Gastrocnemius medialis (tissue), 4 donors: ENCODE measurements around the gene GRM8. TPM values are rescaled to one million over a fixed set of nuclear protein-coding genes. Genes with fewer than 3 reads are reported as not detected.

Experiments used
- ATAC-seq, 2 donors: fragments of 150-250 bp; one replicate each; pipeline ENCODE4 v1.9.1; 2016
- DNase-seq, 2 donors: peaks; one replicate each; pipeline ENCODE4 v3.0.0-alpha.2; 2019
- H3K27ac ChIP-seq, 4 donors: fragments of 200-600 bp; sonication (generic); 1 replicate in 1 of 4; 2 replicates in 3 of 4; pipeline ENCODE4 v1.5.1; 2016 to 2018; ENCODE audit warnings: mild to moderate bottlenecking in 2 of 4, moderate library complexity in 1 of 4
- H3K27me3 ChIP-seq, 3 donors: fragments of 200-600 bp; sonication (generic) in 2 of 3; 1 replicate in 1 of 3; 2 replicates in 2 of 3; pipeline versions ENCODE4 v1.5.1 to v1.6.0; 2016 to 2019; ENCODE audit warnings: mild to moderate bottlenecking in 1 of 3, moderate library complexity in 1 of 3
- H3K36me3 ChIP-seq, 2 donors: fragments of 200-600 bp; sonication (generic) in 1 of 2; one replicate each; pipeline ENCODE4 v1.5.1; 2017 to 2018
- H3K4me1 ChIP-seq, 2 donors: fragments of 200-600 bp; sonication (generic) in 1 of 2; one replicate each; pipeline ENCODE4 v1.5.1; 2016 to 2017; ENCODE audit warnings: mild to moderate bottlenecking in 2 of 2
- H3K4me3 ChIP-seq, 4 donors: fragments of 200-600 bp; sonication (generic) in 3 of 4; 1 replicate in 1 of 4; 2 replicates in 3 of 4; pipeline ENCODE4 v1.5.1; 2016 to 2019; ENCODE audit warnings: mild to moderate bottlenecking in 2 of 4
- H3K9me3 ChIP-seq, 3 donors: fragments of 200-600 bp; sonication (generic) in 2 of 3; 1 replicate in 1 of 3; 2 replicates in 2 of 3; pipeline ENCODE4 v1.5.1; 2016 to 2019
- POLR2A ChIP-seq, 2 donors: fragments of 450-650 bp; IDR thresholded peaks; one replicate each; pipeline ENCODE4 v1.6.1; 2017; ENCODE audit warnings: antibody characterized with exemption in 2 of 2, mild to moderate bottlenecking in 2 of 2, moderate library complexity in 2 of 2
- in situ Hi-C, 4 donors: fragments of 200-750 bp; cut with MboI; loops; one replicate each; pipeline versions ENCODE4 v1.15.0 to v1.8.0; 2017; ENCODE audit warnings: low sequenced_read_pairs in 4 of 4
- intact Hi-C: fragments of 100-400 bp; cut with DNase I; formaldehyde crosslinking; loops from one replicate; pipeline ENCODE4 v1.15.1; 2023; ENCODE audit warnings: low total_unique reads
- total RNA-seq, 4 donors: library from RNA; depleted of rRNA; stranded (reverse); fragments of >200 nt; gene quantifications; one replicate each; pipeline versions ENCODE4 v1.1.0 to v1.2.3, GENCODE V29; 2016
- TF ChIP-seq, protein P1 (sequence below), 5 experiments: fragments of 450-650 bp in 3 of 5; fragments of 200-600 bp in 2 of 5; sonication (generic) in 2 of 5; IDR thresholded peaks in 4 of 5; conservative IDR thresholded peaks in 1 of 5; 1 replicate in 4 of 5; 2 replicates in 1 of 5; pipeline ENCODE4 v1.5.1; 2016 to 2019; ENCODE audit warnings: antibody characterized with exemption in 5 of 5, mild to moderate bottlenecking in 3 of 5, moderate library complexity in 3 of 5

Gene GRM8
- total RNA-seq, 4 donors from 2014 or later, result not detected

DNA sequence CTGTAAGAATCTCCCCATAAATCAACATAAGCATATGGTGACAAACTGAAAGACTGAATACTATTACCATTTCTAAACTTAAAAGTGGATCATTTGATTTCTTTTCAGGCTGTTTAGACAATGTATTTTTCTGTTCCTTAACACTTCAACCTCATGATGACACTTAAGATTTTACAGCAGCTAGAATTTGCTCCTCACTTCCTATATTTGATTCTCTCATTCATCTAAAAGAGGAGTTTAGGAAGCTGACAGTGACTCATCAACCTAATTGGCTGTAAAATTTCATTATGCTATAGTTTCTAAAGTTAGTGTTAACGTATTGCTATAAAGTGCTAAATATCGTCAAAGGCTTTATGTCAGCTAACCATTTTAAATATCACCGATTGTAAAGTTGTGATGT lies 478.7 kb downstream of the GRM8 start:
- no peaks in the 10 kb centered on the region for H3K9me3 ChIP-seq
- H3K27me3 ChIP-seq, result no peaks in the 10 kb centered on the region
- no peak overlapping the region for H3K4me3 ChIP-seq
- no peak overlapping the region for H3K27ac ChIP-seq
- intact Hi-C loops, result no loop called here
- no peaks in the 10 kb centered on the region for H3K36me3 ChIP-seq
- TF ChIP-seq POLR2A (IDR thresholded peaks at IDR 0.05), result no peak
- TF ChIP-seq, protein P1, sequence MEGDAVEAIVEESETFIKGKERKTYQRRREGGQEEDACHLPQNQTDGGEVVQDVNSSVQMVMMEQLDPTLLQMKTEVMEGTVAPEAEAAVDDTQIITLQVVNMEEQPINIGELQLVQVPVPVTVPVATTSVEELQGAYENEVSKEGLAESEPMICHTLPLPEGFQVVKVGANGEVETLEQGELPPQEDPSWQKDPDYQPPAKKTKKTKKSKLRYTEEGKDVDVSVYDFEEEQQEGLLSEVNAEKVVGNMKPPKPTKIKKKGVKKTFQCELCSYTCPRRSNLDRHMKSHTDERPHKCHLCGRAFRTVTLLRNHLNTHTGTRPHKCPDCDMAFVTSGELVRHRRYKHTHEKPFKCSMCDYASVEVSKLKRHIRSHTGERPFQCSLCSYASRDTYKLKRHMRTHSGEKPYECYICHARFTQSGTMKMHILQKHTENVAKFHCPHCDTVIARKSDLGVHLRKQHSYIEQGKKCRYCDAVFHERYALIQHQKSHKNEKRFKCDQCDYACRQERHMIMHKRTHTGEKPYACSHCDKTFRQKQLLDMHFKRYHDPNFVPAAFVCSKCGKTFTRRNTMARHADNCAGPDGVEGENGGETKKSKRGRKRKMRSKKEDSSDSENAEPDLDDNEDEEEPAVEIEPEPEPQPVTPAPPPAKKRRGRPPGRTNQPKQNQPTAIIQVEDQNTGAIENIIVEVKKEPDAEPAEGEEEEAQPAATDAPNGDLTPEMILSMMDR (IDR thresholded peaks at IDR 0.05 in 4 of 5, conservative IDR thresholded peaks at IDR 0.05 in 1 of 5), result no peak
- H3K4me1 ChIP-seq, result no peaks in the 10 kb centered on the region
- DNase-seq (no peak), ATAC-seq (no peak)
- in situ Hi-C loops, result no loop called here

DNA sequence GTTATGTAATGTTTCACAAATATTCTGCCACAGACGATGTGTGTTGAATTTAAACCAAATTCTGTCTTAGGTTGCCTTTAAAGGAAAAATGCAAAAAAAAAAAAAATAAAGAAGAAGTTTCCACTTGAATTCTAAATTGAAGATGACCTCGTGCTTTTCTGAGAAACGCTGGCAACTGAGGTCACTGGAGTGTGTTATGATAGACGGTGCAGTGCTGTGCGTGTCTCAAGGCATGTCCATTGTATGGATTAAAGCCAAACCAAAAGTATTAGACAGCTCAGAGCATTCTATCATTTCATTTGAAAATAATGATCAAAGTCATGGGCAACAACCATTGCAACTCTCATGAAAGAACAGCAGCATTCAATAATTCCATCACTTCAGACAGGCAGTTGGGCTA lies 483.9 kb downstream of the GRM8 start:
- Histone ChIP-seq H3K27ac (no peak overlapping the region), H3K9me3 (no peaks in the 10 kb centered on the region), H3K4me1 (no peaks in the 10 kb centered on the region), H3K27me3 (no peaks in the 10 kb centered on the region), H3K36me3 (no peaks in the 10 kb centered on the region), H3K4me3 (no peak overlapping the region)
- intact Hi-C loops, result no loop called here
- ATAC-seq (no peak), DNase-seq (no peak)
- TF ChIP-seq, protein P1 (IDR thresholded peaks at IDR 0.05 in 4 of 5, conservative IDR thresholded peaks at IDR 0.05 in 1 of 5), result no peak
- TF ChIP-seq POLR2A (IDR thresholded peaks at IDR 0.05), result no peak
- in situ Hi-C loops, result no loop called here

DNA sequence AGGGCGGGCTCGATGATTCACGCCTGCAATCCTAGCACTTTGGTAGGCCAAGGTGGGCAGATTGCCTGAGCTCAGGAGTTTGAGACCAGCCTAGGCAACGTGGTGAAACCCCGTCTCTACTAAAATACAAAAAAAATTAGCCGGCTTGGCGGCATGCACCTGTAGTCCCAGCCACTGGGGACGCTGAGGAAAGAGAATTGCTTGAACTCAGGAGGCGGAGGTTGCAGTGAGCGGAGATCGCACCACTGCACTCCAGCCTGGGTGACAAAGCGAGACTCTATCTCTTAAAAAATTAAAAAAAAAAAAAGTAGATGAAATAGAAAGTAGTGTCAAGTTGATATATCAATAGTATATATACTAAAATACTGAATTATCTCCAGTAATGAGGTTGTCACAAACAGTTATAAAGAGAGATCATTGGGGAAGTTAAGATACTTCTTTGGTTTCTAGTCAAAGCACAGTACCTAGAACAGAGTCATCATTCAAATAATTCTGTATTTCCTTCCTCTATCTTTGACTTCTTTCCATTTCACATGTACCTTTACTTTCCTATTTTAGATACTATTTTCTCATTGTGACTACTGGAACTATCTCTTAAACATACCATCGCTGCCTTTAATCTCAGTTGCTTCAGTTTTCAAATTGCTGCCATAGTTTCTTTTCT lies 491.7 kb downstream of the GRM8 start:
- TF ChIP-seq, protein P1 (IDR thresholded peaks at IDR 0.05 in 4 of 5, conservative IDR thresholded peaks at IDR 0.05 in 1 of 5), result no peak
- TF ChIP-seq POLR2A (IDR thresholded peaks at IDR 0.05), result no peak
- ATAC-seq, result no peak
- in situ Hi-C loops, result no loop called here

DNA sequence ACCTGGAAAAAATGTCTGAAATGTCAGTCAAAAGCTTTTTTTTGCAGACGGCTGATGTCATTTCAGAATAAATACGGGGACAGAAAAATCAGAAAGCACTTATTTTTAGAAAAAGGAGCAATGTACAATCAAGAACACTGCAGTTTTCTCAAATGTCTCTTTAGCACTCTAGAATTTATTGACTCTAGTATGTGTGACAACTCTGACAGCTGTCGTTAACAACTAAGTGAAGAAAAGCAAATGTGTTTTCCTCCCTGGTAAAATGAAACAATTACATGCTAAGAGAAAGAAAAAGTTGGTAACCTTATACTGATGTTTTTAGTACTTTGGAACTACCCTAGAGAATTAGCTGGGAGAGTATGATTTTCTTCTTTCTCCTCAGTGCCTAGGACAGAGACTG lies 497.4 kb downstream of the GRM8 start:
- no peak for ATAC-seq
- no peaks in the 10 kb centered on the region for H3K27me3 ChIP-seq
- TF ChIP-seq POLR2A (IDR thresholded peaks at IDR 0.05), result no peak
- TF ChIP-seq, protein P1 (IDR thresholded peaks at IDR 0.05 in 4 of 5, conservative IDR thresholded peaks at IDR 0.05 in 1 of 5), result no peak
- H3K9me3 ChIP-seq, result no peaks in the 10 kb centered on the region
- in situ Hi-C loops (no loop called here), intact Hi-C loops (no loop called here)
- no peaks in the 10 kb centered on the region for H3K36me3 ChIP-seq
- no peak overlapping the region for H3K27ac ChIP-seq
- no peak overlapping the region for H3K4me3 ChIP-seq
- DNase-seq, result no peak
- no peaks in the 10 kb centered on the region for H3K4me1 ChIP-seq

More for the DNA sequence above, 491.7 kb downstream of the GRM8 start:
- intact Hi-C loops, result no loop called here
- H3K4me3 ChIP-seq, result no peak overlapping the region
- H3K4me1 ChIP-seq, result no peaks in the 10 kb centered on the region
- no peaks in the 10 kb centered on the region for H3K27me3 ChIP-seq
- no peak overlapping the region for H3K27ac ChIP-seq
- no peak for DNase-seq
- no peaks in the 10 kb centered on the region for H3K9me3 ChIP-seq
- no peaks in the 10 kb centered on the region for H3K36me3 ChIP-seq
